ENCODE data around the gene CDC42.

- TF ChIP-seq FOXP4 (CRISPR knock-in tag; IDR thresholded peaks at IDR 0.05; ENCODE audit: borderline replicate concordance) (no peak), TAF7 (tag; IDR thresholded peaks at IDR 0.05) (no peak), PML (IDR thresholded peaks at IDR 0.05; ENCODE audit: low read length) (no peak), HMBOX1 (IDR thresholded peaks at IDR 0.05) (no peak), TEAD4 (IDR thresholded peaks at IDR 0.05; ENCODE audit: low read length) (no peak), TEAD4 (CRISPR knock-in tag; IDR thresholded peaks at IDR 0.05; ENCODE audit: borderline replicate concordance) (no peak), KDM1A (IDR thresholded peaks at IDR 0.05) (no peak), SMAD2 (IDR thresholded peaks at IDR 0.05; ENCODE audit: low read depth, low read length) (no peak)
These were observed 44.0 kb downstream of the CDC42 start for GRCh38 chr1:22096463-22096862.
